ENCODE measurements around the gene FBXW8.

DNA sequence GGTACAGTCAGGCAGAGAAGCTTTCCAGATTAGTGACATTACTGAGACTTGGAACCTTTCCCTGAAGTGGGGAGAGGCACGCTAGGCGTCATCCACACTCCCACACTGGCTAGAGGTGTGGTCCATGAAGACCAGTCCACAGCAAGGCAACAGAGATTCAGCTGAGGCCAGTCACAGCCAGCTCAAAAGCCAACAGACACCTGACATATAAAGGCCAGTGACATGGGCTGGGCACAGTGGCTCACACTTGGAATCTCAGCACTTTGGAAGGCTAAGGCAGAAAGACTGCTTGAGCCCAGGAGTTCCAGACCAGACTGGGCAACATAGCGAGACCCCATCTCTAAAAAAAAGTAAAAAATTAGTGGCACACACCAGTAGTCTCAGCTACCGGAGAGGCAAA, 40.4 kb upstream of the FBXW8 start:
- TF ChIP-seq NFYB (CRISPR knock-in tag; conservative IDR thresholded peaks at IDR 0.05; ENCODE audit: low read depth) (no peak), TCF7 (CRISPR knock-in tag; IDR thresholded peaks at IDR 0.05; ENCODE audit: low read depth) (no peak)
- TF ChIP-seq, protein P1, sequence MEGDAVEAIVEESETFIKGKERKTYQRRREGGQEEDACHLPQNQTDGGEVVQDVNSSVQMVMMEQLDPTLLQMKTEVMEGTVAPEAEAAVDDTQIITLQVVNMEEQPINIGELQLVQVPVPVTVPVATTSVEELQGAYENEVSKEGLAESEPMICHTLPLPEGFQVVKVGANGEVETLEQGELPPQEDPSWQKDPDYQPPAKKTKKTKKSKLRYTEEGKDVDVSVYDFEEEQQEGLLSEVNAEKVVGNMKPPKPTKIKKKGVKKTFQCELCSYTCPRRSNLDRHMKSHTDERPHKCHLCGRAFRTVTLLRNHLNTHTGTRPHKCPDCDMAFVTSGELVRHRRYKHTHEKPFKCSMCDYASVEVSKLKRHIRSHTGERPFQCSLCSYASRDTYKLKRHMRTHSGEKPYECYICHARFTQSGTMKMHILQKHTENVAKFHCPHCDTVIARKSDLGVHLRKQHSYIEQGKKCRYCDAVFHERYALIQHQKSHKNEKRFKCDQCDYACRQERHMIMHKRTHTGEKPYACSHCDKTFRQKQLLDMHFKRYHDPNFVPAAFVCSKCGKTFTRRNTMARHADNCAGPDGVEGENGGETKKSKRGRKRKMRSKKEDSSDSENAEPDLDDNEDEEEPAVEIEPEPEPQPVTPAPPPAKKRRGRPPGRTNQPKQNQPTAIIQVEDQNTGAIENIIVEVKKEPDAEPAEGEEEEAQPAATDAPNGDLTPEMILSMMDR (IDR thresholded peaks at IDR 0.05): no peak
- TF ChIP-seq, protein P2, sequence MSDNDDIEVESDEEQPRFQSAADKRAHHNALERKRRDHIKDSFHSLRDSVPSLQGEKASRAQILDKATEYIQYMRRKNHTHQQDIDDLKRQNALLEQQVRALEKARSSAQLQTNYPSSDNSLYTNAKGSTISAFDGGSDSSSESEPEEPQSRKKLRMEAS (CRISPR knock-in tag; IDR thresholded peaks at IDR 0.05): no peak

All from WTC11 (cell line).